ENCODE data around the gene GAS2.

GRCh38 chr11:22809893-22810292, 143.5 kb downstream of the GAS2 start:
- TF ChIP-seq CTCF (conservative IDR thresholded peaks at IDR 0.05 in 1 of 2, IDR thresholded peaks at IDR 0.05 in 1 of 2; ENCODE audit: extremely low read depth in 1 of 2, insufficient read depth in 1 of 2, low read depth in 1 of 2, low read length in 2 of 2): no peak
- TF ChIP-seq EZH2 (IDR thresholded peaks at IDR 0.05; ENCODE audit: borderline replicate concordance, low read length): no peak

Data from mammary epithelial cell (primary cell).